Vagina (tissue), 2 donors: Measurements from ENCODE around the gene ATP5MC2. TPM values are rescaled to one million over a fixed set of nuclear protein-coding genes. Genes with fewer than 3 reads are reported as not detected.

Source experiments
- DNase-seq, 2 donors: peaks; one replicate each; pipeline ENCODE4 v3.0.0-alpha.2; 2017; ENCODE audit errors: extremely low spot score in 2 of 2
- H3K27ac ChIP-seq: fragments of 200-600 bp; sonication (generic); one replicate; pipeline ENCODE4 v1.5.1; 2019
- H3K27me3 ChIP-seq: fragments of 200-600 bp; sonication (generic); one replicate; pipeline ENCODE4 v1.5.1; 2019
- H3K36me3 ChIP-seq, 2 donors: fragments of 200-600 bp; sonication (generic); one replicate each; pipeline ENCODE4 v1.5.1; 2017 to 2019
- H3K4me1 ChIP-seq: fragments of 200-600 bp; sonication (generic); one replicate; pipeline ENCODE4 v1.5.1; 2019
- H3K4me3 ChIP-seq, 2 donors: fragments of 200-600 bp; sonication (generic); 1 replicate in 1 of 2; 2 replicates in 1 of 2; pipeline ENCODE4 v1.5.1; 2016 to 2019
- H3K9me3 ChIP-seq: fragments of 200-600 bp; sonication (generic); one replicate; pipeline ENCODE4 v1.5.1; 2019
- CTCF ChIP-seq, 3 experiments: fragments of 450-650 bp in 2 of 3; fragments of 200-600 bp in 1 of 3; sonication (generic) in 1 of 3; IDR thresholded peaks; one replicate each; pipeline ENCODE4 v1.5.1; 2017 to 2019; ENCODE audit warnings: antibody characterized with exemption in 3 of 3, mild to moderate bottlenecking in 2 of 3, moderate library complexity in 2 of 3
- POLR2A ChIP-seq, 2 donors: fragments of 450-650 bp; IDR thresholded peaks; one replicate each; pipeline ENCODE4 v1.6.1; 2017; ENCODE audit warnings: antibody characterized with exemption in 2 of 2, mild to moderate bottlenecking in 2 of 2, moderate library complexity in 2 of 2
- POLR2AphosphoS5 ChIP-seq, 2 donors: sonication (generic); formaldehyde crosslinking; IDR thresholded peaks; one replicate each; pipeline ENCODE4 v1.9.0; 2017; ENCODE audit warnings: antibody characterized with exemption in 2 of 2, mild to moderate bottlenecking in 2 of 2, low read depth in 1 of 2; ENCODE audit not compliant: insufficient read depth in 1 of 2
- intact Hi-C: fragments of 100-400 bp; cut with DNase I; formaldehyde crosslinking; loops from one replicate; pipeline ENCODE4 v1.15.1; 2023
- total RNA-seq: library from RNA; depleted of rRNA; stranded (reverse); fragments of >200 nt; gene quantifications from one replicate; pipeline ENCODE4 v1.2.3, GENCODE V29; 2016

The ATP5MC2 gene
- total RNA-seq, 1 donor from 2014 or later = 311 TPM

GRCh38 chr12:53625946-53626701 lies 49.8 kb downstream of the ATP5MC2 start, which contains the start of gene ATF7:
Gene ATF7, minus strand, starts transcription at chr12:53626382. Its CDS starts 25,382 bp downstream, at chr12:53601000.
- intact Hi-C loops = loop anchor here (5.0 kb wide), 1 partner anchor 51 kb away; the partner anchor contains the start of gene ATP5MC2
- no peaks in the 10 kb centered on the region for H3K27me3 ChIP-seq
- H3K4me1 ChIP-seq = peaks cover 49% of the 10 kb centered on the region
- H3K4me3 ChIP-seq = peak within 1 kb of the TSS; percentile 74 to 78
- no peaks in the 10 kb centered on the region for H3K9me3 ChIP-seq
- TF ChIP-seq POLR2AphosphoS5 (IDR thresholded peaks at IDR 0.05; ENCODE audit: insufficient read depth in 1 of 2, low read depth in 1 of 2) (peak; percentile 88 to 98), CTCF (IDR thresholded peaks at IDR 0.05) (no peak), POLR2A (IDR thresholded peaks at IDR 0.05) (no peak)
- peak within 1 kb of the TSS; percentile 94 for H3K27ac ChIP-seq
- H3K36me3 ChIP-seq = no peaks in the 10 kb centered on the region
- DNase-seq = peak; percentile 98 to 99

- no peak for TF ChIP-seq POLR2A (IDR thresholded peaks at IDR 0.05)
- TF ChIP-seq POLR2AphosphoS5 (IDR thresholded peaks at IDR 0.05; ENCODE audit: insufficient read depth in 1 of 2, low read depth in 1 of 2) = no peak
- no peak for TF ChIP-seq CTCF (IDR thresholded peaks at IDR 0.05)
- Histone ChIP-seq H3K27me3 (no peaks in the 10 kb centered on the region), H3K4me1 (peaks cover 55% of the 10 kb centered on the region), H3K36me3 (no peaks in the 10 kb centered on the region), H3K4me3 (peak overlapping the region; percentile 74 to 78), H3K9me3 (no peaks in the 10 kb centered on the region), H3K27ac (peak overlapping the region; percentile 94)
- intact Hi-C loops = loop anchor here (5.0 kb wide), 1 partner anchor 52 kb away; the partner anchor contains the start of gene ATP5MC2
- peak in 1 of 2 donors; percentile 64 for DNase-seq
Measured at GRCh38 chr12:53625373-53625945, 50.4 kb downstream of the ATP5MC2 start.

- Histone ChIP-seq H3K27me3 (no peaks in the 10 kb centered on the region), H3K9me3 (no peaks in the 10 kb centered on the region), H3K4me3 (peak overlapping the region; percentile 74 to 78), H3K36me3 (no peaks in the 10 kb centered on the region), H3K4me1 (peaks cover 56% of the 10 kb centered on the region), H3K27ac (peak overlapping the region; percentile 94)
- DNase-seq = no peak
- TF ChIP-seq POLR2AphosphoS5 (IDR thresholded peaks at IDR 0.05; ENCODE audit: insufficient read depth in 1 of 2, low read depth in 1 of 2) (no peak), POLR2A (IDR thresholded peaks at IDR 0.05) (no peak), CTCF (IDR thresholded peaks at IDR 0.05) (no peak)
- intact Hi-C loops = loop anchor here (5.0 kb wide), 1 partner anchor 52 kb away; the partner anchor contains the start of gene ATP5MC2
Measured at GRCh38 chr12:53624956-53625355, 50.9 kb downstream of the ATP5MC2 start.

GRCh38 chr12:53624458-53624857 lies 51.4 kb downstream of the ATP5MC2 start:
- H3K9me3 ChIP-seq = no peaks in the 10 kb centered on the region
- no peaks in the 10 kb centered on the region for H3K36me3 ChIP-seq
- no peak for DNase-seq
- intact Hi-C loops = no loop called here
- peak overlapping the region; percentile 94 for H3K27ac ChIP-seq
- H3K4me1 ChIP-seq = peaks cover 58% of the 10 kb centered on the region
- TF ChIP-seq POLR2AphosphoS5 (IDR thresholded peaks at IDR 0.05; ENCODE audit: insufficient read depth in 1 of 2, low read depth in 1 of 2) = no peak
- TF ChIP-seq POLR2A (IDR thresholded peaks at IDR 0.05) = no peak
- TF ChIP-seq CTCF (IDR thresholded peaks at IDR 0.05) = no peak
- H3K4me3 ChIP-seq = peak overlapping the region; percentile 74 to 78
- no peaks in the 10 kb centered on the region for H3K27me3 ChIP-seq
